HG03060 (cell line): ENCODE measurements around the gene ZNF787.

Source experiments
- ATAC-seq: cut with Tn5 transposase; IDR thresholded peaks from one replicate; pipeline ENCODE4 v1.9.1; 2021; ENCODE audit warnings: low read depth, moderate number of reproducible peaks; ENCODE audit not compliant: unreplicated experiment

ZNF787 gene

GRCh38 chr19:56123266-56123891, 2.3 kb upstream of the ZNF787 start:
- no peak for ATAC-seq

- no peak for ATAC-seq
Observed at GRCh38 chr19:56120371-56121179, 520 bp downstream of the ZNF787 start.

GRCh38 chr19:56120002-56120370, 1.1 kb downstream of the ZNF787 start:
- no peak for ATAC-seq

GRCh38 chr19:56119582-56119978, 1.5 kb downstream of the ZNF787 start:
- no peak for ATAC-seq

- ATAC-seq, result no peak
Observed at GRCh38 chr19:56118666-56119581, 2.2 kb downstream of the ZNF787 start.

- no peak for ATAC-seq
Observed at GRCh38 chr19:56117889-56118288, 3.2 kb downstream of the ZNF787 start.

GRCh38 chr19:56117376-56117884, 3.7 kb downstream of the ZNF787 start:
- no peak for ATAC-seq

- no peak for ATAC-seq
Observed at GRCh38 chr19:56116606-56117005, 4.5 kb downstream of the ZNF787 start.

GRCh38 chr19:56115490-56115889, 5.6 kb downstream of the ZNF787 start:
- no peak for ATAC-seq

GRCh38 chr19:56114778-56115110, 6.4 kb downstream of the ZNF787 start:
- ATAC-seq, result no peak

GRCh38 chr19:56114051-56114777, 6.9 kb downstream of the ZNF787 start:
- no peak for ATAC-seq

- no peak for ATAC-seq
Observed at GRCh38 chr19:56113074-56113632, 7.9 kb downstream of the ZNF787 start.

GRCh38 chr19:56112313-56112709, 8.8 kb downstream of the ZNF787 start:
- no peak for ATAC-seq

- ATAC-seq, result no peak
Observed at GRCh38 chr19:56111601-56112312, 9.3 kb downstream of the ZNF787 start.

GRCh38 chr19:56110515-56111448, 10.3 kb downstream of the ZNF787 start:
- no peak for ATAC-seq

- ATAC-seq, result no peak
Observed at GRCh38 chr19:56109226-56109625, 11.9 kb downstream of the ZNF787 start.

- ATAC-seq, result no peak
Observed at GRCh38 chr19:56108447-56109195, 12.5 kb downstream of the ZNF787 start.
